NK-92 (cell line): ENCODE results near the gene SERPINC1.
"Not testable (repeated sequence)": the region's sequence is repeated elsewhere in the genome, so short reads cannot be mapped to it uniquely, and the experiment has no call there.

Source experiments
- DNase-seq: peaks from one replicate; lab custom pipeline; 2025; ENCODE audit not compliant: unreplicated experiment; lab: John Stamatoyannopoulos, UW

SERPINC1 gene

GRCh38 chr1:173863224-173864161, 53.6 kb downstream of the SERPINC1 start:
- no peak for DNase-seq

GRCh38 chr1:173862769-173863223, 54.3 kb downstream of the SERPINC1 start:
- DNase-seq, result no peak

- DNase-seq, result not testable (repeated sequence)
These were observed 54.9 kb downstream of the SERPINC1 start for GRCh38 chr1:173862146-173862768.

- no peak for DNase-seq
These were observed 55.4 kb downstream of the SERPINC1 start for GRCh38 chr1:173861731-173862145.

GRCh38 chr1:173860065-173860464, 57.1 kb downstream of the SERPINC1 start:
- DNase-seq, result no peak

GRCh38 chr1:173859547-173859946, 57.6 kb downstream of the SERPINC1 start:
- not testable (repeated sequence) for DNase-seq

GRCh38 chr1:173857363-173857917, 59.7 kb downstream of the SERPINC1 start:
- no peak for DNase-seq

GRCh38 chr1:173856903-173857302, 60.2 kb downstream of the SERPINC1 start:
- DNase-seq, result no peak

GRCh38 chr1:173856014-173856413, 61.1 kb downstream of the SERPINC1 start:
- DNase-seq, result no peak
